Measurements from ENCODE around the gene FAXC. TPM values are rescaled to one million over a fixed set of nuclear protein-coding genes. Genes with fewer than 3 reads are reported as not detected.
"Not testable (repeated sequence)": the region's sequence is repeated elsewhere in the genome, so short reads cannot be mapped to it uniquely, and the experiment has no call there.

The FAXC gene
- total RNA-seq, 1 experiment from 2014 or later, result not detected

- H4K20me1 ChIP-seq (ENCODE audit: insufficient read depth, low read depth, low read length), result no peaks in the 10 kb centered on the region
- H3K4me3 ChIP-seq (ENCODE audit: low read length), result no peak overlapping the region
- no peak overlapping the region for H3K27ac ChIP-seq (ENCODE audit: low read length)
- no peaks in the 10 kb centered on the region for H3K9me3 ChIP-seq (ENCODE audit: low read length)
- H3K27me3 ChIP-seq (ENCODE audit: low read length), result no peaks in the 10 kb centered on the region
- H3K9ac ChIP-seq (ENCODE audit: low read length), result no peak overlapping the region
- no peak for DNase-seq
- H2AFZ ChIP-seq (ENCODE audit: low read length), result no peak overlapping the region
- no peaks in the 10 kb centered on the region for H3K36me3 ChIP-seq (ENCODE audit: insufficient read depth, low read length)
- no peaks in the 10 kb centered on the region for H3K4me1 ChIP-seq (ENCODE audit: low read length)
- H3K4me2 ChIP-seq (ENCODE audit: low read depth, low read length, poor library complexity, severe bottlenecking), result no peak overlapping the region
- no peaks in the 10 kb centered on the region for H3K9me2 ChIP-seq (replicated peaks; ENCODE audit: insufficient read depth, low read length)
- H3K79me2 ChIP-seq (ENCODE audit: low read length), result no peaks in the 10 kb centered on the region
These were observed 79.4 kb downstream of the FAXC start for GRCh38 chr6:99270030-99270429.

GRCh38 chr6:99269207-99269606 is 80.3 kb downstream of the FAXC start:
- H3K9me2 ChIP-seq (replicated peaks; ENCODE audit: insufficient read depth, low read length), result no peaks in the 10 kb centered on the region
- H3K27ac ChIP-seq (ENCODE audit: low read length), result no peak overlapping the region
- no peak overlapping the region for H2AFZ ChIP-seq (ENCODE audit: low read length)
- no peak overlapping the region for H3K9ac ChIP-seq (ENCODE audit: low read length)
- H3K9me3 ChIP-seq (ENCODE audit: low read length), result no peaks in the 10 kb centered on the region
- H3K36me3 ChIP-seq (ENCODE audit: insufficient read depth, low read length), result no peaks in the 10 kb centered on the region
- H4K20me1 ChIP-seq (ENCODE audit: insufficient read depth, low read depth, low read length), result no peaks in the 10 kb centered on the region
- DNase-seq, result no peak
- H3K27me3 ChIP-seq (ENCODE audit: low read length), result no peaks in the 10 kb centered on the region
- no peaks in the 10 kb centered on the region for H3K79me2 ChIP-seq (ENCODE audit: low read length)
- no peaks in the 10 kb centered on the region for H3K4me1 ChIP-seq (ENCODE audit: low read length)
- no peak overlapping the region for H3K4me3 ChIP-seq (ENCODE audit: low read length)
- no peak overlapping the region for H3K4me2 ChIP-seq (ENCODE audit: low read depth, low read length, poor library complexity, severe bottlenecking)

- not testable (repeated sequence) for H3K9ac ChIP-seq (ENCODE audit: low read length); H3K27ac ChIP-seq (ENCODE audit: low read length); DNase-seq; H3K4me3 ChIP-seq (ENCODE audit: low read length); H3K4me2 ChIP-seq (ENCODE audit: low read depth, low read length, poor library complexity, severe bottlenecking); H2AFZ ChIP-seq (ENCODE audit: low read length); H3K79me2 ChIP-seq (ENCODE audit: low read length); H4K20me1 ChIP-seq (ENCODE audit: insufficient read depth, low read depth, low read length); H3K9me3 ChIP-seq (ENCODE audit: low read length); H3K36me3 ChIP-seq (ENCODE audit: insufficient read depth, low read length); H3K4me1 ChIP-seq (ENCODE audit: low read length); H3K9me2 ChIP-seq (replicated peaks; ENCODE audit: insufficient read depth, low read length); H3K27me3 ChIP-seq (ENCODE audit: low read length)
These were observed 82.5 kb downstream of the FAXC start for GRCh38 chr6:99266996-99267395.

- H3K27me3 ChIP-seq (ENCODE audit: low read length); H3K9ac ChIP-seq (ENCODE audit: low read length); H4K20me1 ChIP-seq (ENCODE audit: insufficient read depth, low read depth, low read length); H3K9me2 ChIP-seq (replicated peaks; ENCODE audit: insufficient read depth, low read length); H3K36me3 ChIP-seq (ENCODE audit: insufficient read depth, low read length); H3K79me2 ChIP-seq (ENCODE audit: low read length); H3K9me3 ChIP-seq (ENCODE audit: low read length); DNase-seq; H3K4me2 ChIP-seq (ENCODE audit: low read depth, low read length, poor library complexity, severe bottlenecking); H2AFZ ChIP-seq (ENCODE audit: low read length); H3K4me1 ChIP-seq (ENCODE audit: low read length); H3K27ac ChIP-seq (ENCODE audit: low read length); H3K4me3 ChIP-seq (ENCODE audit: low read length): not testable (repeated sequence)
These were observed 84.0 kb downstream of the FAXC start for GRCh38 chr6:99265447-99265846.

- no peaks in the 10 kb centered on the region for H4K20me1 ChIP-seq (ENCODE audit: insufficient read depth, low read depth, low read length)
- no peaks in the 10 kb centered on the region for H3K36me3 ChIP-seq (ENCODE audit: insufficient read depth, low read length)
- H3K9me2 ChIP-seq (replicated peaks; ENCODE audit: insufficient read depth, low read length), result no peaks in the 10 kb centered on the region
- no peaks in the 10 kb centered on the region for H3K9me3 ChIP-seq (ENCODE audit: low read length)
- H2AFZ ChIP-seq (ENCODE audit: low read length), result no peak overlapping the region
- no peak overlapping the region for H3K9ac ChIP-seq (ENCODE audit: low read length)
- H3K4me1 ChIP-seq (ENCODE audit: low read length), result no peaks in the 10 kb centered on the region
- no peaks in the 10 kb centered on the region for H3K27me3 ChIP-seq (ENCODE audit: low read length)
- no peak overlapping the region for H3K4me2 ChIP-seq (ENCODE audit: low read depth, low read length, poor library complexity, severe bottlenecking)
- H3K4me3 ChIP-seq (ENCODE audit: low read length), result no peak overlapping the region
- DNase-seq, result no peak
- no peaks in the 10 kb centered on the region for H3K79me2 ChIP-seq (ENCODE audit: low read length)
- no peak overlapping the region for H3K27ac ChIP-seq (ENCODE audit: low read length)
These were observed 94.6 kb downstream of the FAXC start for GRCh38 chr6:99254616-99255550.

GRCh38 chr6:99253271-99253670 is 96.2 kb downstream of the FAXC start:
- H4K20me1 ChIP-seq (ENCODE audit: insufficient read depth, low read depth, low read length), result no peaks in the 10 kb centered on the region
- DNase-seq, result no peak
- H2AFZ ChIP-seq (ENCODE audit: low read length), result no peak overlapping the region
- H3K4me2 ChIP-seq (ENCODE audit: low read depth, low read length, poor library complexity, severe bottlenecking), result no peak overlapping the region
- no peaks in the 10 kb centered on the region for H3K4me1 ChIP-seq (ENCODE audit: low read length)
- H3K9me3 ChIP-seq (ENCODE audit: low read length), result no peaks in the 10 kb centered on the region
- H3K27me3 ChIP-seq (ENCODE audit: low read length), result no peaks in the 10 kb centered on the region
- no peak overlapping the region for H3K27ac ChIP-seq (ENCODE audit: low read length)
- no peaks in the 10 kb centered on the region for H3K36me3 ChIP-seq (ENCODE audit: insufficient read depth, low read length)
- H3K9ac ChIP-seq (ENCODE audit: low read length), result no peak overlapping the region
- no peak overlapping the region for H3K4me3 ChIP-seq (ENCODE audit: low read length)
- no peaks in the 10 kb centered on the region for H3K9me2 ChIP-seq (replicated peaks; ENCODE audit: insufficient read depth, low read length)
- H3K79me2 ChIP-seq (ENCODE audit: low read length), result no peaks in the 10 kb centered on the region

GRCh38 chr6:99252421-99252820 is 97.1 kb downstream of the FAXC start:
- no peak overlapping the region for H3K4me2 ChIP-seq (ENCODE audit: low read depth, low read length, poor library complexity, severe bottlenecking)
- no peaks in the 10 kb centered on the region for H3K79me2 ChIP-seq (ENCODE audit: low read length)
- no peaks in the 10 kb centered on the region for H3K9me2 ChIP-seq (replicated peaks; ENCODE audit: insufficient read depth, low read length)
- H3K27me3 ChIP-seq (ENCODE audit: low read length), result no peaks in the 10 kb centered on the region
- no peaks in the 10 kb centered on the region for H3K4me1 ChIP-seq (ENCODE audit: low read length)
- no peak overlapping the region for H3K4me3 ChIP-seq (ENCODE audit: low read length)
- no peak overlapping the region for H2AFZ ChIP-seq (ENCODE audit: low read length)
- no peak for DNase-seq
- no peaks in the 10 kb centered on the region for H4K20me1 ChIP-seq (ENCODE audit: insufficient read depth, low read depth, low read length)
- no peak overlapping the region for H3K27ac ChIP-seq (ENCODE audit: low read length)
- H3K36me3 ChIP-seq (ENCODE audit: insufficient read depth, low read length), result no peaks in the 10 kb centered on the region
- no peaks in the 10 kb centered on the region for H3K9me3 ChIP-seq (ENCODE audit: low read length)
- no peak overlapping the region for H3K9ac ChIP-seq (ENCODE audit: low read length)

GRCh38 chr6:99250476-99250875 is 99.0 kb downstream of the FAXC start:
- no peak for DNase-seq
- no peak overlapping the region for H2AFZ ChIP-seq (ENCODE audit: low read length)
- H3K9me2 ChIP-seq (replicated peaks; ENCODE audit: insufficient read depth, low read length), result no peaks in the 10 kb centered on the region
- H3K4me3 ChIP-seq (ENCODE audit: low read length), result no peak overlapping the region
- H3K27me3 ChIP-seq (ENCODE audit: low read length), result no peaks in the 10 kb centered on the region
- no peak overlapping the region for H3K4me2 ChIP-seq (ENCODE audit: low read depth, low read length, poor library complexity, severe bottlenecking)
- no peaks in the 10 kb centered on the region for H3K4me1 ChIP-seq (ENCODE audit: low read length)
- no peaks in the 10 kb centered on the region for H3K9me3 ChIP-seq (ENCODE audit: low read length)
- H3K27ac ChIP-seq (ENCODE audit: low read length), result no peak overlapping the region
- H3K9ac ChIP-seq (ENCODE audit: low read length), result no peak overlapping the region
- no peaks in the 10 kb centered on the region for H4K20me1 ChIP-seq (ENCODE audit: insufficient read depth, low read depth, low read length)
- H3K36me3 ChIP-seq (ENCODE audit: insufficient read depth, low read length), result no peaks in the 10 kb centered on the region
- H3K79me2 ChIP-seq (ENCODE audit: low read length), result no peaks in the 10 kb centered on the region

All from Karpas-422 (cell line).